Measurements from ENCODE around the gene VASH1.

Gene VASH1

GRCh38 chr14:76811561-76811960, 50.3 kb downstream of the VASH1 start:
- Histone ChIP-seq H3K9me3 (ENCODE audit: control insufficient read depth, insufficient read depth, low read depth, low read length) (no peaks in the 10 kb centered on the region), H3K27ac (ENCODE audit: extremely low read depth, low read depth, low read length) (peak overlapping the region; percentile 79; the same call in 1 of the 2 replicates), H3K4me3 (ENCODE audit: low read depth, low read length) (peak overlapping the region; percentile 72), H3K4me1 (ENCODE audit: control insufficient read depth, insufficient read depth, low read length) (peaks cover 14% of the 10 kb centered on the region; the same call in 1 of the 2 replicates), H3K36me3 (ENCODE audit: control insufficient read depth in 2 of 2, insufficient read depth in 1 of 2, low read length in 2 of 2) (peaks cover 0 to 31% of the 10 kb centered on the region in 2 experiments; a peak in 1 of 3 replicates)
- CTCF ChIA-PET = interaction anchor here (0.6 to 4.9 kb wide), 8 partner anchors 8 to 338 kb away, joined by 3 to 28 read pairs (median 3); no protein-coding TSS in a partner anchor
- POLR2A ChIA-PET = interaction anchor here (0.6 to 1.0 kb wide), 3 partner anchors 20 to 275 kb away, joined by 3 to 9 read pairs (median 4); no protein-coding TSS in a partner anchor
- TF ChIP-seq ZNF10 (tag by site-specific recombination; IDR thresholded peaks at IDR 0.05) (no peak), ZNF202 (tag by site-specific recombination; IDR thresholded peaks at IDR 0.05; ENCODE audit: borderline replicate concordance) (no peak)

GRCh38 chr14:76812093-76812421, 50.8 kb downstream of the VASH1 start:
- CTCF ChIA-PET = interaction anchor here (0.6 to 4.9 kb wide), 5 partner anchors 27 to 259 kb away, joined by 3 to 28 read pairs (median 4); no protein-coding TSS in a partner anchor
- POLR2A ChIA-PET = interaction anchor here (1.3 to 1.4 kb wide), 2 partner anchors 10 to 492 kb away, joined by 3 to 4 read pairs; no protein-coding TSS in a partner anchor
- Histone ChIP-seq H3K9me3 (ENCODE audit: control insufficient read depth, insufficient read depth, low read depth, low read length) (no peaks in the 10 kb centered on the region), H3K36me3 (ENCODE audit: control insufficient read depth in 2 of 2, insufficient read depth in 1 of 2, low read length in 2 of 2) (peaks cover 0 to 26% of the 10 kb centered on the region in 2 experiments; a peak in 1 of 3 replicates), H3K4me1 (ENCODE audit: control insufficient read depth, insufficient read depth, low read length) (peaks cover 14% of the 10 kb centered on the region; the same call in 1 of the 2 replicates), H3K27ac (ENCODE audit: extremely low read depth, low read depth, low read length) (peak overlapping the region; percentile 79; the same call in 1 of the 2 replicates), H3K4me3 (ENCODE audit: low read depth, low read length) (peak overlapping the region; percentile 72)
- TF ChIP-seq ZNF529 (tag by site-specific recombination; IDR thresholded peaks at IDR 0.05; ENCODE audit: insufficient replicate concordance) (no peak), PRDM1 (tag by site-specific recombination; IDR thresholded peaks at IDR 0.05) (0 out of 2 replicates have a peak, but pooled peaks have one; percentile 37)

DNA sequence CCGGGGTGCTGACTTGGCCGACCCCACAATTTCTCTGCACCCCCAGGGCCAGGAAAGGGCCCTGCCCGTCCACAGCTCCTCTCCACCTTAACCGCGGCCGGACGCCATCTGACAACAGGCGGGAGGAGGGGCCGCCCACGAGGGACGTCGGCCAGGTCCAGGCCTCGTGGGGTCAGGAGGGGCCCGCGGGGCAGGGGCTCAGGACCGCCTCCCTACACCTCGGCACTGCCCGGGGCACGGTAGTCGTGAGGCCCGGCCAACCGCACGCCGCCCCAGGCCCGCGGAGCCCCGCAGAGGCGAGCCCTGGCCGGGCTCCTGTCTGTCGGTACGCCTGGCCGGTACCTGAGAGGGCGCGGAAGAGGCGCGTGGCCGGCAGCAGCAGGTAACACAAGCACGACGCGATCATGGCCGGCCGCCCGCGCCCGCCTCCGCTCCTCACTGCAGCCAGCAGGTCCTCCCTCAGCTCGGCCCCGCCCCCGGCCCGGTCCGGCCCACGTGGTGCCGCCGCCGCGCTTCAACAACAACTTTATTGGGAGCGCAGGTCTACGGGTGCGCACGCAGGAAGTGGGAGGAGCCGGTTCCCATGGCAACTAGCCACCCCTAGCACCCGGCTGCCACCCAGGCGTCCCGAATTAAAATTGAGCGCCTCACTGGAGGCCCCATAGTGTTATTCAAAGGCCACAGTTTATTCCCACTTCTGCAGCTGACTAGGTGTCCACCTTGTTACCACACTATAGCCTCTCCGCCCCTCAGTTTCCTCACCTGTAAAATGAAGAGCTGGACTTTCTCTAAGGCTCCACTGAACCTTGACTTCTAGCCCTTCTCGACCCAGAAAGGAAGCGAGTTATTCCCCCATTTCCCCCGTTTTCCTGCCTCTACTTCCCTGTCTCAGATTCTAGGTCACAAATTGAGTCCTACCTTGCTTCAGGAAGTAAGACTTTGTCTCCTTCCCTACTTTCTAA, 51.4 kb downstream of the VASH1 start, which contains the start of gene ANGEL1:
Gene ANGEL1, minus strand, starts transcription at position 461 of the 962 bp plus-strand sequence. Its CDS starts 55 bp downstream, at position 406.
- Histone ChIP-seq H3K4me1 (ENCODE audit: control insufficient read depth, insufficient read depth, low read length) (peaks cover 14% of the 10 kb centered on the region; the same call in 1 of the 2 replicates), H3K4me3 (ENCODE audit: low read depth, low read length) (peak within 1 kb of the TSS; percentile 72), H3K27ac (ENCODE audit: extremely low read depth, low read depth, low read length) (peak within 1 kb of the TSS; percentile 79; the same call in 1 of the 2 replicates), H3K36me3 (ENCODE audit: control insufficient read depth in 2 of 2, insufficient read depth in 1 of 2, low read length in 2 of 2) (peaks cover 0 to 20% of the 10 kb centered on the region in 2 experiments; a peak in 1 of 3 replicates), H3K9me3 (ENCODE audit: control insufficient read depth, insufficient read depth, low read depth, low read length) (no peaks in the 10 kb centered on the region)
- POLR2A ChIA-PET = interaction anchor here (1.3 to 1.4 kb wide), 2 partner anchors 11 to 492 kb away, joined by 3 to 4 read pairs; no protein-coding TSS in a partner anchor
- CTCF ChIA-PET = interaction anchor here (0.6 to 4.9 kb wide), 3 partner anchors 28 to 103 kb away, joined by 4 to 28 read pairs (median 22); no protein-coding TSS in a partner anchor
- TF ChIP-seq ZNF302 (tag by site-specific recombination; IDR thresholded peaks at IDR 0.05; ENCODE audit: low read depth) = no peak
- no peak for TF ChIP-seq ZSCAN18 (tag by site-specific recombination; IDR thresholded peaks at IDR 0.05)
- TF ChIP-seq ZXDB (tag by site-specific recombination; IDR thresholded peaks at IDR 0.05) = peak; percentile 78
- TF ChIP-seq, protein P1, sequence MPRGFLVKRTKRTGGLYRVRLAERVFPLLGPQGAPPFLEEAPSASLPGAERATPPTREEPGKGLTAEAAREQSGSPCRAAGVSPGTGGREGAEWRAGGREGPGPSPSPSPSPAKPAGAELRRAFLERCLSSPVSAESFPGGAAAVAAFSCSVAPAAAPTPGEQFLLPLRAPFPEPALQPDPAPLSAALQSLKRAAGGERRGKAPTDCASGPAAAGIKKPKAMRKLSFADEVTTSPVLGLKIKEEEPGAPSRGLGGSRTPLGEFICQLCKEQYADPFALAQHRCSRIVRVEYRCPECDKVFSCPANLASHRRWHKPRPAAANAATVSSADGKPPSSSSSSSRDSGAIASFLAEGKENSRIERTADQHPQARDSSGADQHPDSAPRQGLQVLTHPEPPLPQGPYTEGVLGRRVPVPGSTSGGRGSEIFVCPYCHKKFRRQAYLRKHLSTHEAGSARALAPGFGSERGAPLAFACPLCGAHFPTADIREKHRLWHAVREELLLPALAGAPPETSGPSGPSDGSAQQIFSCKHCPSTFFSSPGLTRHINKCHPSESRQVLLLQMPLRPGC (tag by site-specific recombination; IDR thresholded peaks at IDR 0.05) = 0 out of 2 replicates have a peak, but pooled peaks have one; percentile 35
- TF ChIP-seq ZNF23 (tag by site-specific recombination; IDR thresholded peaks at IDR 0.05; ENCODE audit: borderline replicate concordance) = no peak
- TF ChIP-seq GLIS2 (tag by site-specific recombination; IDR thresholded peaks at IDR 0.05) = 0 out of 2 replicates have a peak, but pooled peaks have one; percentile 25
- TF ChIP-seq SP3 (tag by site-specific recombination; IDR thresholded peaks at IDR 0.05) = peak; percentile 83
- TF ChIP-seq, protein P2, sequence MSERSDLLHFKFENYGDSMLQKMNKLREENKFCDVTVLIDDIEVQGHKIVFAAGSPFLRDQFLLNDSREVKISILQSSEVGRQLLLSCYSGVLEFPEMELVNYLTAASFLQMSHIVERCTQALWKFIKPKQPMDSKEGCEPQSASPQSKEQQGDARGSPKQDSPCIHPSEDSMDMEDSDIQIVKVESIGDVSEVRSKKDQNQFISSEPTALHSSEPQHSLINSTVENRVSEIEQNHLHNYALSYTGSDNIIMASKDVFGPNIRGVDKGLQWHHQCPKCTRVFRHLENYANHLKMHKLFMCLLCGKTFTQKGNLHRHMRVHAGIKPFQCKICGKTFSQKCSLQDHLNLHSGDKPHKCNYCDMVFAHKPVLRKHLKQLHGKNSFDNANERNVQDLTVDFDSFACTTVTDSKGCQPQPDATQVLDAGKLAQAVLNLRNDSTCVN (tag by site-specific recombination; optimal IDR thresholded peaks at IDR 0.05) = peak; percentile 92
- TF ChIP-seq ZNF561 (tag by site-specific recombination; IDR thresholded peaks at IDR 0.05; ENCODE audit: borderline replicate concordance) = peak; percentile 76; the same call in 1 of the 2 replicates
- TF ChIP-seq ZNF341 (tag by site-specific recombination; IDR thresholded peaks at IDR 0.05; ENCODE audit: low read depth) = no peak
- TF ChIP-seq ZFHX2 (tag by site-specific recombination; conservative IDR thresholded peaks at IDR 0.05) = peak; percentile 99
- peak; percentile 81; the same call in 1 of the 2 replicates for TF ChIP-seq KLF8 (tag by site-specific recombination; IDR thresholded peaks at IDR 0.05)
- peak; percentile 87 for TF ChIP-seq KLF9 (tag by site-specific recombination; IDR thresholded peaks at IDR 0.05; ENCODE audit: low read depth)
- TF ChIP-seq YY1 (tag by site-specific recombination; IDR thresholded peaks at IDR 0.05) = peak; percentile 59
- peak; percentile 87 for TF ChIP-seq SP7 (tag by site-specific recombination; IDR thresholded peaks at IDR 0.05)
- TF ChIP-seq ZNF530 (tag by site-specific recombination; IDR thresholded peaks at IDR 0.05; ENCODE audit: low read depth) = no peak
- 0 out of 2 replicates have a peak, but pooled peaks have one; percentile 21 for TF ChIP-seq IKZF3 (tag by site-specific recombination; IDR thresholded peaks at IDR 0.05)
- TF ChIP-seq ZNF274 (IDR thresholded peaks at IDR 0.05; ENCODE audit: low read length) = no peak
- no peak for TF ChIP-seq ZNF274 (tag by site-specific recombination; IDR thresholded peaks at IDR 0.05; ENCODE audit: borderline replicate concordance)
- peak; percentile 89 for TF ChIP-seq ZSCAN30 (tag by site-specific recombination; IDR thresholded peaks at IDR 0.05)
- no peak for TF ChIP-seq MEIS1 (CRISPR knock-in tag; IDR thresholded peaks at IDR 0.05; ENCODE audit: borderline replicate concordance)
